Stimulated activated CD4-positive, alpha-beta T cell treated with anti-CD3 and anti-CD28 coated beads, Interleukin-2, amount 100 ng/mL, for 48 hours (primary cell): ENCODE results near the gene SAMHD1.
"Not testable (repeated sequence)": the region's sequence is repeated elsewhere in the genome, so short reads cannot be mapped to it uniquely, and the experiment has no call there.

Experiments used
- DNase-seq, 2 donors: peaks; one replicate each; pipeline ENCODE4 v3.0.0-alpha.2; 2020

The SAMHD1 gene

DNA sequence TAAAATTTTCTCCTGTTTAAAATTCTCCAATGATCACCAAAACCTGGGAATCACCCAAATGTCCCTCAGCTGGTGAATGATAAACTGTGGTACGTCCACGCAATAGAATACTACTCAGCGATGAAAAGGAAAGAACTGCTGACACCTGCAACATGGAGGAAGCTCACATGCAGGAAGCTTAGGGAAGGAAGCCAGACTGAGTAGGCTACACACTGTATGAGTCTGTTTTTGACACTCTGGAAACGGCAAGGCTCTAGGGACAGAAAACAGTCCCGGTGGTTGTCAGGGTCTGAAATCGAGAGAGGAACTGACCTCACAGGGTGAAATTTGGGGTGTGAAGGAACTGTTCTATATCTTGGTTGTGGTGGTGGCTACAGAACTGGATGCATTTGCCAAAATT, 100.7 kb downstream of the SAMHD1 start:
- DNase-seq: no peak

DNA sequence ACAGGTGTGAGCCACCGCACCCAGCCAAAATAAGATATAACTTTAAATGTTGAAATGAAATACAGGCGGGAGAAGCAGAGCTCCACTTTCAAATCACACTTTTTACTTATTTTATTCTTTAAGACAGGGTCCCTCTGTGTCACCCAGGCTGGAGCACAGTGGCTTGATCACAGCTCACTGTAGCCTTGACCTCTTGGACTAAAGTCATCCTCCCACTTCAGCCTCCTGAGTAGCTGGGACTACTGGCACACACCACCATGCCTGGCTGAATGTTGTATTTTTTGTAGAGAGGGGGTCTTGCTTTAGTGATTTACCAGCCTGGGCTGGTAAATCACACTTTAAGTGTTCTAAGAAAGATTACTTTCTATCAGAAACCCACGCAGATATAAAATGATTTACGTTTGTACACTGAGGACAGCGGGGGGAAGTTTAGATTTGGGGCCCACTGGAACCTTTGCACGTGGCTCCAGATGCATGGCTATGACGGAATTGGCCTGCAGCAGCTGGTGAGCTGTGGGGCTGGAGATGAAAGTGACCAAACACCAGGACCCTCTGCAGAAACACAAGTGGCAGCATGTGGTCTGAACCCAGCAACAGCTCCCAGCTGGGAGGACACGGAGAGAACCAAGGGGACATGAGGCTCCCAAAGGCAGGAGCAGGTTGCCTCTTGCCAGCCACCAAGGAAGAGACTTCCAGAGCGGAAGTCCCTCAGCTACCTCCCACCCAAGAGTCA, 102.0 kb downstream of the SAMHD1 start:
- DNase-seq: no peak

DNA sequence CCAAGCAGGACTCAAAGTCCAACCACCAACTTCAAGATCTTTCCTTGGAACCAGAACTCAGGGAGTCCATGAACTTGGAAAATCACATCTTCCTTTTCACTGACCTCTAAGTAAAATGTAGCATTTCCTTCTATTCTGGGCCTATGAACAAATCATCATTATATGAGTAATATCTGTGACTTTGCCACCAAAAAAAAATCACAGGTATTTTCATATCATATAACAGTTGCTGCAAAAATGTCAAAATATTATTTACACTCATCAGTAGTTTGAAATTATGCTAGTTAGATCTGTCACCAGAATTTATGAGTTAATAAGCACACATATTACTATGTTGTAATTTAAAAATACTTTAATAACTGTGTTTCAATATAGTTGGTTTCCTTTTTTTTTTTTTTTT, 102.8 kb downstream of the SAMHD1 start:
- no peak for DNase-seq

DNA sequence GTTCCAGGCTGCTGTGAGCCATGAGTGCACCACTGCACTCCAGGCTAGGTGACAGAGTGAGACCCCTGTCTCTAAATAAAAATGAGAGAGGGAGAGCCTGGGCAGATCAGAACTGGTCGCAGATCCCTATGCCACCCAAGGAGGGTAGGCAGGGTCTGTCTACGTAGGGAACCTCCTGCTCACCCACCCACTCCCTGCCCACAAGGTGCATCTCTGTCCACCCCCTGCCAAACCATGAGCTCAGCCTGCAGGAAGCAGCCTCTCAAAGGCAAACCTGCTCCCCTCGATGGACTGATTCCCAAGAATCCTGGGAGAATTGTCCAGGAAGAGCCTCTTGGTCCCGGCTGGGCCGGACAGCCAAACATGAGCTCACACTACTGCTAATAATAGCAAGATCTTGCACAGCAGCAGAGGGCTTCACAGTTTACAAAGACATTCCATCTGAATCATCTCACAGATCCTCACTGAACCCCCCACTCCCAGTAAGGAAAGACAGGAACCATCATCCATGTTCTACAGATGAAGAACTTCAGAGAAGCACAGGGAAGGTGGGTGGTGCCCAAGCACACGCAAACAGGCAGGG, 103.3 kb downstream of the SAMHD1 start:
- no peak for DNase-seq

DNA sequence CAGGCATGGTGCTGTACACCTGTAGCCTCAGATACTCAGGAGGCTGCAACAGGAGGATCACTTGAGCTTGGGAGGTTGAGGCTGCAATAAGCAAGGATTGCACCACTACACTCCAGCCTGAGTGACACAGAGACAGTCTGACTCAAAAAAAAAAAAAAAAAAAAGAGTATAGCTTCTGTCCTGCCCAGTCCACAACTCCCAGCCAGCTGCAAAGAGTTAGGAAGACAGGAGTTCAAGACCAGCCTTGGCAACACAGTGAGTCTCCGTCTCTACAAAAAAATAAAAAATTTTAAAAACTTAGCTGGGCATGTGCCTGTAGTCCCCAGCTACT, 103.8 kb downstream of the SAMHD1 start:
- no peak for DNase-seq

DNA sequence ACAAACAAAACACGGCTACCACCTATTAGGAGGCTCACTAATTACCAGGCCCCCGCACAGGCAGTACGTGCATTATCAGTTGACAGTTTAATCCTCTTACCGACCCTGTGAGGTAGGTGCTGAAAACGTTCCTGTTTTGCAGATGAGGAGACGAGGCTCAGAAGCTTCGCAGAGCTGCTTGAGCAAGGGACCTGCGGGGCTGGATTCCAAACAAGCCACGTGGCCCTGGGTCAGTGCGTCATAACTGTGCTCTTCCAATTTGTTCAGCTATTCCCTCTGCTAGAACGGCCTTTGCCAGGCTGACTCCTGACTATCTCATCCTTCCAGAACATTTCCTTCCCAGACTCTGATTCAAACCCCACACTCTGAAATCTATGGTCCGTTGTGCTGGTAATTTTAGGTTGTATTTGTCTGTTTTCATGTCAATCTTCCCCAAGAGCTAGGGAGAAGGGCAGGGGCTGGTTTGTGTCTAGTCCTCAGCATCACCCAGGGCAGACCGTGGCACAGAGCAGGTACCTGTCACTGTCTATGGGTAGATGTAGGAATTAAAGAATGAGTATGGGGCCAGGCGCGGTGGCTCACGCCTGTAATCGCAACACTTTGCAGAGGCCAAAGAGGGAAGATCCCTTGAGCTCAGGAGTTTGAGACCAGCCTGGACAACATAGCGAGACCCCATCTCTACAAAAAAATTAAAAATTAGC, 104.3 kb downstream of the SAMHD1 start:
- DNase-seq: no peak

DNA sequence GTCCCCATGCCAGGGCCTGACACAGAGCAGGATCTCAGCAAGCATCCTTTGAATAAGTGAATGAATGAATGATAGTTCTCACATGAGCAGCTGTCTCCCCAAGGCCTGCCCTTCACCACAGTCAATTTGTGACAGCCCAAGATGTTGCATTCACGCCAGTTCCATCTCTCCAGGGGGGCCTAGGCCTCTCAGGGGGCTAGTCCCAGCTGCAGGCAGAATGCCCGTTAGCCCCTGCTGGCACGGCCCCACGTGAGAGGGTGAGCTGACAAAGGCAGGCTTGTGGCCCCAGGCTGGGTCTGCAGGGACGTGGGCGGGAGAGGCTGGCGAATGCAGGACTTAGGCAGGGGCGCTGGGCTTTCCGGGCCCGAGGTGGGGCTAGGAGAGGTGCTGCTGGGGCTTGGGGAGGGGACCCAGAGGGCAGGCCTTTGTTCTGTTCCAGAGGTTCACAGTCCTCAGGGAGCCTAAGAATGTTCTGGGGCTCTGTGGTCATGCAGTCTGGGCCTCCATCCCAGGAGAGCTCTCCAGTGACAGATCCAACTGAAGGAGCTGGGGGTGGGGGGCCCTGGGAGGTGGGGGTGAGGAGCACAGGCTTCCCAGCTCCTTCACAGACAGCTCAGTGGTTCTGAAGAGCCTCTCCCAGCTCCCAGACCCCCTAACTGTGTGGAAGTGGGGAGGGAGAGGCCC, 106.1 kb downstream of the SAMHD1 start:
- no peak for DNase-seq

DNA sequence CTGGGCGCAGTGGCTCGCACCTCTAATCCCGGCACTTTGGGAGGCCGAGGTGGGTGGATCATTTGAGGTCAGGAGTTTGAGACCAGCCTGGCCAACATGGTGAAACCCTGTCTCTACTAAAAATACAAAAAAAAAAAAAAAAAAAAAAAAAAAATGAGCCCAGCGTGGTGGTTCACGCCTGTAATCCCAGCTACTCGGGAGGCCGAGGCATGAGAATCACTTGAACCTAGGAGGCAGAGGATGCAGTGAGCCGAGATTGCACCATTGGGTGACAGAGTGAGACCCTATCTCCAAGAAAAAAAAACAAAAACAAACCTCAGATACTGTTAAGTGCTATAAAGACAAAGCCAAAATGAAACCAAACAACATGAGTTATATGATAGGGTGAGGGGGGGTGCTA, 110.5 kb downstream of the SAMHD1 start:
- DNase-seq: not testable (repeated sequence)
